Measurements from ENCODE around the gene ELK1. TPM values are rescaled to one million over a fixed set of nuclear protein-coding genes. Genes with fewer than 3 reads are reported as not detected.

ELK1 gene
- total and polyA plus RNA-seq, 2 of the 8 experiments (the other 6 are each of a cell fraction or from before 2014, with no cell fraction given): 31.9 to 42.2 TPM

DNA sequence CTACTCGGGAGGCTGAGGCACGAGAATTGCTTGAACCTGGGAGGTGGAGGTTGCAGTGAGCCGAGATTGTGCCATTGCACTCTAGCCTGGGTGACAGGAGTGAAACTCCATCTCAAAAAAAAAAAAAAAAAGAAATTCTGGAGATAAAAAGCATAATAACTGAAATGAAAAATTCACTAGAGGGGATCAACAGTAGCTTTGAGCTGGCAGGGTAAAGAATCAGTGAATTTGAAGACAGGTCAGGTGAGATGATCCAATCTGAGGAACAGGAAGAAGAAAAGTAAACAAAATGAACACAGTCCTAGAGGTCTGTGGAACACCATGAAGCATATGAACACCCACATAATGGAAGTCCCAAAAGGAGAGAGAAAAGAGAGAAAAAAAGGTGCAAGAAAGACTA lies 53.1 kb downstream of the ELK1 start (continued):
- TF ChIP-seq BRCA1 (IDR thresholded peaks at IDR 0.05; ENCODE audit: low read depth, low read length) (no peak), EGR1 (IDR thresholded peaks at IDR 0.05; ENCODE audit: borderline replicate concordance, low read depth, low read length) (no peak)

Data from H1 (cell line).